ENCODE measurements around the gene MBD3L2. TPM values are rescaled to one million over a fixed set of nuclear protein-coding genes. Genes with fewer than 3 reads are reported as not detected.

Gene MBD3L2
- total RNA-seq, 1 experiment from 2014 or later = not detected

- Histone ChIP-seq H3K79me2 (ENCODE audit: low read length) (no peaks in the 10 kb centered on the region), H3K4me1 (ENCODE audit: insufficient read depth, low read length) (no peaks in the 10 kb centered on the region), H3K9ac (ENCODE audit: low read length) (no peak overlapping the region), H3K9me2 (replicated peaks; ENCODE audit: low read length) (no peaks in the 10 kb centered on the region), H4K20me1 (ENCODE audit: low read length) (no peaks in the 10 kb centered on the region), H3K4me2 (ENCODE audit: low read length) (no peak overlapping the region), H3K9me3 (ENCODE audit: low read length) (peaks cover 68% of the 10 kb centered on the region), H2AFZ (ENCODE audit: low read length) (no peak overlapping the region), H3K27ac (ENCODE audit: low read length) (no peak overlapping the region), H3F3A (ENCODE audit: low read length, unreplicated experiment) (no peaks in the 10 kb centered on the region), H3K36me3 (ENCODE audit: low read depth, low read length) (peaks cover 79% of the 10 kb centered on the region), H3K4me3 (ENCODE audit: low read length) (peak overlapping the region; percentile 26; the same call in 1 of the 2 replicates), H3K27me3 (ENCODE audit: low read length) (no peaks in the 10 kb centered on the region)
- ATAC-seq = no peak
- BruUV-seq (replicated peaks) = TSS peak; percentile 13
- intact Hi-C loops (cut with micrococcal nuclease) = no loop called here
- TF ChIP-seq EZH2 (IDR thresholded peaks at IDR 0.05; ENCODE audit: low read length, unreplicated experiment) = no peak
- no peak for TF ChIP-seq CTCF (conservative IDR thresholded peaks at IDR 0.05; ENCODE audit: low read depth, low read length)
- TF ChIP-seq EZH2phosphoT487 (IDR thresholded peaks at IDR 0.05; ENCODE audit: borderline replicate concordance, low read length) = no peak
- DNase-seq = peak; percentile 24
- ChIA-PET CTCF (no interaction called here), POLR2A (ENCODE audit: unreplicated experiment) (no interaction called here)
Measured at GRCh38 chr19:7083076-7083956, 34.2 kb downstream of the MBD3L2 start.

GRCh38 chr19:7088999-7089398 is 39.9 kb downstream of the MBD3L2 start:
- no peaks in the 10 kb centered on the region for H3F3A ChIP-seq (ENCODE audit: low read length, unreplicated experiment)
- H4K20me1 ChIP-seq (ENCODE audit: low read length) = no peaks in the 10 kb centered on the region
- no peaks in the 10 kb centered on the region for H3K79me2 ChIP-seq (ENCODE audit: low read length)
- DNase-seq (no peak), ATAC-seq (no peak)
- H3K4me2 ChIP-seq (ENCODE audit: low read length) = no peak overlapping the region
- TF ChIP-seq CTCF (conservative IDR thresholded peaks at IDR 0.05; ENCODE audit: low read depth, low read length) (no peak), EZH2phosphoT487 (IDR thresholded peaks at IDR 0.05; ENCODE audit: borderline replicate concordance, low read length) (no peak), EZH2 (IDR thresholded peaks at IDR 0.05; ENCODE audit: low read length, unreplicated experiment) (no peak)
- POLR2A ChIA-PET (ENCODE audit: unreplicated experiment) = no interaction called here
- CTCF ChIA-PET = no interaction called here
- H3K27ac ChIP-seq (ENCODE audit: low read length) = no peak overlapping the region
- no TSS peak for BruUV-seq (replicated peaks)
- peaks cover 31% of the 10 kb centered on the region for H3K36me3 ChIP-seq (ENCODE audit: low read depth, low read length)
- H3K27me3 ChIP-seq (ENCODE audit: low read length) = no peaks in the 10 kb centered on the region
- no peaks in the 10 kb centered on the region for H3K9me2 ChIP-seq (replicated peaks; ENCODE audit: low read length)
- no peaks in the 10 kb centered on the region for H3K4me1 ChIP-seq (ENCODE audit: insufficient read depth, low read length)
- H2AFZ ChIP-seq (ENCODE audit: low read length) = no peak overlapping the region
- intact Hi-C loops (cut with micrococcal nuclease) = no loop called here
- H3K9ac ChIP-seq (ENCODE audit: low read length) = no peak overlapping the region
- peaks cover 31% of the 10 kb centered on the region for H3K9me3 ChIP-seq (ENCODE audit: low read length)
- no peak overlapping the region for H3K4me3 ChIP-seq (ENCODE audit: low read length)

GRCh38 chr19:7098096-7098495 is 49.0 kb downstream of the MBD3L2 start:
- POLR2A ChIA-PET (ENCODE audit: unreplicated experiment) = no interaction called here

More at GRCh38 chr19:7098096-7098495, 49.0 kb downstream of the MBD3L2 start:
- ATAC-seq (no peak), DNase-seq (no peak)
- Histone ChIP-seq H3K27ac (ENCODE audit: low read length) (no peak overlapping the region), H4K20me1 (ENCODE audit: low read length) (no peaks in the 10 kb centered on the region), H3K9me2 (replicated peaks; ENCODE audit: low read length) (no peaks in the 10 kb centered on the region), H2AFZ (ENCODE audit: low read length) (peak overlapping the region; percentile 82), H3K9ac (ENCODE audit: low read length) (peak overlapping the region; percentile 91), H3K4me3 (ENCODE audit: low read length) (peak overlapping the region; percentile 72), H3K4me2 (ENCODE audit: low read length) (peak overlapping the region; percentile 81), H3K4me1 (ENCODE audit: insufficient read depth, low read length) (peaks cover 10% of the 10 kb centered on the region; the same call in 1 of the 2 replicates), H3K36me3 (ENCODE audit: low read depth, low read length) (peaks cover 7% of the 10 kb centered on the region), H3K79me2 (ENCODE audit: low read length) (no peaks in the 10 kb centered on the region), H3F3A (ENCODE audit: low read length, unreplicated experiment) (no peaks in the 10 kb centered on the region), H3K27me3 (ENCODE audit: low read length) (no peaks in the 10 kb centered on the region), H3K9me3 (ENCODE audit: low read length) (peaks cover 16% of the 10 kb centered on the region)
- TF ChIP-seq CTCF (conservative IDR thresholded peaks at IDR 0.05; ENCODE audit: low read depth, low read length) (no peak), EZH2phosphoT487 (IDR thresholded peaks at IDR 0.05; ENCODE audit: borderline replicate concordance, low read length) (no peak), EZH2 (IDR thresholded peaks at IDR 0.05; ENCODE audit: low read length, unreplicated experiment) (no peak)
- intact Hi-C loops (cut with micrococcal nuclease) = no loop called here
- CTCF ChIA-PET = no interaction called here
- no TSS peak for BruUV-seq (replicated peaks)

Data from PC-3 (cell line).